ENCODE results near the gene ODF2.

The ODF2 gene

DNA sequence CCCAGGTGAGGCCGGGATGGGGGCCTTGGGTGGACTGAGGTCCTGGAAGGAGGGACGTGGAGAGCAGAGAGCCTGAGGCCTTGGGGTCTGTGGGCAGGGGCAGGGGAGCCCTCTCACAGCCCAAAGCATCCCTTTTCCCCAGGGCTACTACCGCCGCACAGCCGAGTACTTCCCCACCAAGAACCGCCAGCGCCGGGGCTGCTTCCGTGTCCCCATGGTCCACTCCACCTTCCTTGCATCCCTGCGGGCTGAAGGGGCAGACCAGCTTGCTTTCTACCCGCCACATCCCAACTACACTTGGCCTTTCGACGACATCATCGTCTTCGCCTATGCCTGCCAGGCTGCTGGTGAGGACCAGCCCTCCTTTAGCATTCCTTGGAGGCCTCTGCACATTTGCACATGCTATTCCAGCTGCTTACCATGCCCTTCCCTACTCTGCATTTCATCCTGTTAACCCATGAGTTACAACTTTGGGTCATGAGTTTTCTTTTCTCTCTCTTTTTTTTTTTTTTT is 31.5 kb upstream of the ODF2 start:
- no peak overlapping the region for H3K4me3 ChIP-seq (ENCODE audit: low read depth, low read length)
- H2AFZ ChIP-seq = no peak overlapping the region
- H3K9me3 ChIP-seq (ENCODE audit: control insufficient read depth, low read length) = no peaks in the 10 kb centered on the region
- no peak overlapping the region for H3K9ac ChIP-seq
- no peaks in the 10 kb centered on the region for H3K27me3 ChIP-seq (ENCODE audit: control insufficient read depth, insufficient read depth, low read length)
- no peaks in the 10 kb centered on the region for H3K36me3 ChIP-seq (ENCODE audit: control insufficient read depth, insufficient read depth, low read length)
- H3K4me1 ChIP-seq = peaks cover 3% of the 10 kb centered on the region
- TF ChIP-seq, protein P1, sequence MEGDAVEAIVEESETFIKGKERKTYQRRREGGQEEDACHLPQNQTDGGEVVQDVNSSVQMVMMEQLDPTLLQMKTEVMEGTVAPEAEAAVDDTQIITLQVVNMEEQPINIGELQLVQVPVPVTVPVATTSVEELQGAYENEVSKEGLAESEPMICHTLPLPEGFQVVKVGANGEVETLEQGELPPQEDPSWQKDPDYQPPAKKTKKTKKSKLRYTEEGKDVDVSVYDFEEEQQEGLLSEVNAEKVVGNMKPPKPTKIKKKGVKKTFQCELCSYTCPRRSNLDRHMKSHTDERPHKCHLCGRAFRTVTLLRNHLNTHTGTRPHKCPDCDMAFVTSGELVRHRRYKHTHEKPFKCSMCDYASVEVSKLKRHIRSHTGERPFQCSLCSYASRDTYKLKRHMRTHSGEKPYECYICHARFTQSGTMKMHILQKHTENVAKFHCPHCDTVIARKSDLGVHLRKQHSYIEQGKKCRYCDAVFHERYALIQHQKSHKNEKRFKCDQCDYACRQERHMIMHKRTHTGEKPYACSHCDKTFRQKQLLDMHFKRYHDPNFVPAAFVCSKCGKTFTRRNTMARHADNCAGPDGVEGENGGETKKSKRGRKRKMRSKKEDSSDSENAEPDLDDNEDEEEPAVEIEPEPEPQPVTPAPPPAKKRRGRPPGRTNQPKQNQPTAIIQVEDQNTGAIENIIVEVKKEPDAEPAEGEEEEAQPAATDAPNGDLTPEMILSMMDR (IDR thresholded peaks at IDR 0.05) = no peak
- no peaks in the 10 kb centered on the region for H3K79me2 ChIP-seq
- no peak overlapping the region for H3K4me2 ChIP-seq (ENCODE audit: low read length)
- H3K27ac ChIP-seq = no peak overlapping the region

DNA sequence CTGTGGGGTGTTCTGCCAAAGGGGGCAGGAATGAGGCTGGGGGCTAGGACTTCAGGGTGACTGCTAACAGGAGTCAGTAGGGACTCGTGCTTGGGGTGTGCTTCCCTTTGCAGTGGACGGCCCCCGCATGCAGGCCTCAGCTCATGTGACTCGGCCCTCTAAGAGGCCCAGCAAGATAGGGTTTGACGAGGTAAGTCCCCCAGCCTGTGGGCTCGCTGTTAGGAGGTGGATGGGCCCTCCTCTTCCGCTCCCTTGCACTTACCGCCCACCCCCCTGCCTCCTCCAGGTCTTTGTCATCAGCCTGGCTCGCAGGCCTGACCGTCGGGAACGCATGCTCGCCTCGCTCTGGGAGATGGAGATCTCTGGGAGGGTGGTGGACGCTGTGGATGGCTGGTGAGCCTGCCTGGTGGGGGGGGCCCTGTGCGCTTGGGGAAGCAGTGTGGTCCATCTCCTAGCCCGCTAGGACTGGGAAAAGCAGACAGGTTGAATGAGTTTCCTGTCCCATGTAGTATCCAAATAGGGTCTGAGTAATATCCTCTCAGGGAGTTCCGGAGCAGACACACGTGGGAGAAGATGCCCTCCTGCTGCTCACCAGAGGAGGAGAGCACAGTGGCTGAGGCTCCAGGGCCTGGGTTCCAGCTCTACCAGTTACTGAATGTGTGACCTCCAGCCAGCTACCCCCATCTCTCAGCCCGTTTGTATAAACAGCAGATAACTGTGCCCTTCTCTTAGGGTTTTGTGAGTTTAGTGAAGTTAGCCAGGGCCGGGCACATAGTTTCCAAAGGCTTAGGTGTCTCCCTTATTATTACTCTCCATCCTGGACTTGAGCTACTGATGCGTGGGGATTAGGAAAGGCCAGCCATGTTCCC is 26.9 kb upstream of the ODF2 start:
- H3K4me3 ChIP-seq (ENCODE audit: low read depth, low read length) = no peak overlapping the region
- H3K27me3 ChIP-seq (ENCODE audit: control insufficient read depth, insufficient read depth, low read length) = no peaks in the 10 kb centered on the region
- H3K27ac ChIP-seq = no peak overlapping the region
- no peaks in the 10 kb centered on the region for H3K79me2 ChIP-seq
- H2AFZ ChIP-seq = no peak overlapping the region
- H3K9ac ChIP-seq = no peak overlapping the region
- no peaks in the 10 kb centered on the region for H3K4me1 ChIP-seq
- no peaks in the 10 kb centered on the region for H3K9me3 ChIP-seq (ENCODE audit: control insufficient read depth, low read length)
- no peak overlapping the region for H3K4me2 ChIP-seq (ENCODE audit: low read length)
- TF ChIP-seq, protein P1 (IDR thresholded peaks at IDR 0.05) = no peak
- no peaks in the 10 kb centered on the region for H3K36me3 ChIP-seq (ENCODE audit: control insufficient read depth, insufficient read depth, low read length)

DNA sequence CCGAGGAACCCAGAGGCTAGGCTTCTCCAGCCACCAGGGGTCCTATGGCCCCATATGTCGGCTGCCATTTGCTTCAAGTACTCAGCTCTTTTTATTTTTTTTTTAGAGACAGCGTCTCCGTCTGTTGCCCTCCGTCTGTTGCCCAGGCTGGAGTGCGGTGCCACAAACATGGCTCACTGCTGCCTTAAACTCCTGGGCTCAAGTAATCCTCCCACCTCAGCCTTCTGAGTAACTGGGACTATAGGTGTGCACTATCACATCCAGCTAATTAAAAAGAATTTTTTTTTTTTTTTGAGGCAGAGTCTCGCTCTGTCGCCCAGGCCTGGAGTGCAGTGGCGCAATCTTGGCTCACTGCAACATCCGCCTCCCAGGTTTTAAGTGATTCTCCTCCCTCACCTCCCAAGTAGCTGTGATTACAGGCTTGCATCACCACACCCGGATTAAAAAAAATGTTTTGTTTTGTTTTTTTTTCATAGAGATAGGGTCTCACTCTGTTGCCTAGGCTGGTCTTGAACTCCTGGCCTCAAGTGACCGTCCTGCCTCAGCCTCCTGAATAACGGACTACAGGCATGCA is 26.2 kb upstream of the ODF2 start:
- Histone ChIP-seq H3K79me2 (no peaks in the 10 kb centered on the region), H3K36me3 (ENCODE audit: control insufficient read depth, insufficient read depth, low read length) (no peaks in the 10 kb centered on the region), H3K4me1 (no peaks in the 10 kb centered on the region), H3K27ac (no peak overlapping the region), H3K9me3 (ENCODE audit: control insufficient read depth, low read length) (no peaks in the 10 kb centered on the region), H3K4me3 (ENCODE audit: low read depth, low read length) (no peak overlapping the region), H3K9ac (no peak overlapping the region), H2AFZ (no peak overlapping the region), H3K4me2 (ENCODE audit: low read length) (no peak overlapping the region), H3K27me3 (ENCODE audit: control insufficient read depth, insufficient read depth, low read length) (no peaks in the 10 kb centered on the region)
- TF ChIP-seq, protein P1 (IDR thresholded peaks at IDR 0.05) = no peak

DNA sequence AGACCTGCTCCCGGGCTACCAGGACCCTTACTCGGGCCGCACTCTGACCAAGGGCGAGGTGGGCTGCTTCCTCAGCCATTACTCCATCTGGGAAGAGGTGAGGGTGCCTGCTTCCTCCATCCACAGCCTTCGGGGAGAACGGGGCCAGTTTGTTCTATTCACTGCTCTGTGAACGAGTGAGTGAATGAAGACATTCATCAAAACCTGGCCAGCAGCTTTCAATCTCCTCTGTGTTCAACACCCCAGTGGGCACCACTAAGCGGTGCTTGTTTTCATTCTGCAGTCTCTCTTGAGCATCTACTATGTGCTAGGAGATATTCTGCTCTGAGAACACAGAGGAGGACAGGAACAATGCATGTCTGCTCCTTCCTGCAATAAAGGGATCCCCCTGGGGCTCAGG is 24.6 kb upstream of the ODF2 start:
- Histone ChIP-seq H3K36me3 (ENCODE audit: control insufficient read depth, insufficient read depth, low read length) (no peaks in the 10 kb centered on the region), H3K27ac (no peak overlapping the region), H2AFZ (no peak overlapping the region), H3K9me3 (ENCODE audit: control insufficient read depth, low read length) (no peaks in the 10 kb centered on the region), H3K27me3 (ENCODE audit: control insufficient read depth, insufficient read depth, low read length) (no peaks in the 10 kb centered on the region), H3K9ac (no peak overlapping the region), H3K4me3 (ENCODE audit: low read depth, low read length) (no peak overlapping the region), H3K79me2 (no peaks in the 10 kb centered on the region), H3K4me1 (no peaks in the 10 kb centered on the region), H3K4me2 (ENCODE audit: low read length) (no peak overlapping the region)
- TF ChIP-seq, protein P1 (IDR thresholded peaks at IDR 0.05) = no peak
